ENCODE measurements around the gene SENP8. TPM values are rescaled to one million over a fixed set of nuclear protein-coding genes. Genes with fewer than 3 reads are reported as not detected.

The SENP8 gene
- total RNA-seq, 1 experiment from 2014 or later = 3.4 TPM

DNA sequence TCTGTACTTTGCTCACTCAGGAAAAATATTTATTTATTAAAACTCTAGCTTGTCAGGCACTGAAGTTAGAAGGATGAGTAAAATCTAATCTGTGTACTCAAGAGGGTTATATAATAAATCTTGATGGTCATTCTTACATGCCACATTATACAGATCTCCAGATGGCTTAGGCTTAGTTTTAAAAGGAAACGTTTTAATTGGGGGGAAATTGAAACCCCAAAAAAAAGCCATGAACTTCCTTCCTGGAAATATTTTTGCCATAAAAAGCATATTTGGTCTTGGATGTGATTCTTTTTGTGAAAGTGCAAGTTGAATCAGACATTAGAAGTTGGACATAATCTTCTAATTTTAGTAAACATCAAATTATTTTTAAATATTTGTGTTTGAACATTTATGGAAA, 6.0 kb downstream of the SENP8 start:
- no peaks in the 10 kb centered on the region for H3K9me3 Mint-ChIP-seq (ENCODE audit: unreplicated experiment)
- no peak overlapping the region for H3K4me3 ChIP-seq (ENCODE audit: low read depth, low read length)
- no peak for TF ChIP-seq CTCF (IDR thresholded peaks at IDR 0.05; ENCODE audit: insufficient read depth in 1 of 2, low read depth in 1 of 2, low read length in 1 of 2, severe bottlenecking in 1 of 2, unreplicated experiment in 1 of 2)
- H3K4me1 Mint-ChIP-seq (ENCODE audit: low read depth, unreplicated experiment) = peaks cover 7% of the 10 kb centered on the region
- H3K36me3 ChIP-seq (ENCODE audit: control insufficient read depth, insufficient read depth, low read length) = no peaks in the 10 kb centered on the region
- no peak for DNase-seq
- no peaks in the 10 kb centered on the region for H3K9me3 ChIP-seq
- H3K27ac Mint-ChIP-seq (ENCODE audit: unreplicated experiment) = no peak overlapping the region
- peaks cover 10% of the 10 kb centered on the region for H3K4me1 ChIP-seq
- intact Hi-C loops (cut with micrococcal nuclease; ENCODE audit: unreplicated experiment) = no loop called here
- no peaks in the 10 kb centered on the region for H3K27me3 Mint-ChIP-seq (ENCODE audit: insufficient read depth, unreplicated experiment)
- H3K4me3 Mint-ChIP-seq (ENCODE audit: unreplicated experiment) = no peak overlapping the region
- POLR2A ChIA-PET = no interaction called here
- CTCF ChIA-PET = no interaction called here
- BruUV-seq (replicated peaks) = no TSS peak
- H3K36me3 Mint-ChIP-seq (ENCODE audit: insufficient read depth, unreplicated experiment) = peaks cover 4% of the 10 kb centered on the region
- no peaks in the 10 kb centered on the region for H3K27me3 ChIP-seq (replicated peaks; ENCODE audit: control insufficient read depth, insufficient read depth, low read length)

GRCh38 chr15:72127724-72128322, 9.6 kb downstream of the SENP8 start:
- Histone ChIP-seq H3K9me3 (no peaks in the 10 kb centered on the region), H3K4me3 (ENCODE audit: low read depth, low read length) (no peak overlapping the region), H3K36me3 (ENCODE audit: control insufficient read depth, insufficient read depth, low read length) (no peaks in the 10 kb centered on the region), H3K27me3 (replicated peaks; ENCODE audit: control insufficient read depth, insufficient read depth, low read length) (no peaks in the 10 kb centered on the region), H3K4me1 (0 out of 2 replicates have a peak, but pooled peaks cover 4% of the 10 kb centered on the region)
- no peak for DNase-seq
- intact Hi-C loops (cut with micrococcal nuclease; ENCODE audit: unreplicated experiment) = no loop called here
- Mint-ChIP-seq H3K9me3 (ENCODE audit: unreplicated experiment) (no peaks in the 10 kb centered on the region), H3K27ac (ENCODE audit: unreplicated experiment) (no peak overlapping the region), H3K36me3 (ENCODE audit: insufficient read depth, unreplicated experiment) (no peaks in the 10 kb centered on the region), H3K4me3 (ENCODE audit: unreplicated experiment) (no peak overlapping the region), H3K4me1 (ENCODE audit: low read depth, unreplicated experiment) (no peaks in the 10 kb centered on the region), H3K27me3 (ENCODE audit: insufficient read depth, unreplicated experiment) (no peaks in the 10 kb centered on the region)
- no TSS peak for BruUV-seq (replicated peaks)
- no peak for TF ChIP-seq CTCF (IDR thresholded peaks at IDR 0.05; ENCODE audit: insufficient read depth in 1 of 2, low read depth in 1 of 2, low read length in 1 of 2, severe bottlenecking in 1 of 2, unreplicated experiment in 1 of 2)
- ChIA-PET POLR2A (no interaction called here), CTCF (no interaction called here)

DNA sequence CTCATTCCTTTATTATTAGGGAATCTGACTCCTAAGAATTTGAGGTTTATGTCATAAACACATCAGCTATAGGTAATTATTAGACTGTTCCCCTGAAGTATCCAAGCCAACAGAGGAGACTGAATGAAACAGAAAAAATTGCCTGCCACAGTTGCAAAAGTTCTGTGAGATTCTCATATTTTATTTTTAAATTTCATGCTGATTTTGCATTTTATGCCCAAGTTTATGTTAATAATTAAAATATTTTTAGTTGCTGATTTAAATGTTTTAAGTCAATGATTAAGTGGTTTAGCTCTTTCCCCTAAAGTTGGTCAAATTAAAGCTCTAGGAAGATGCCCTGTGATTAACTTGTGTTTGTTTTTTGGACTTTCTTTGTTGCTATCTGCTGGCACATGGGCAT, 10.2 kb downstream of the SENP8 start:
- ChIA-PET POLR2A (no interaction called here), CTCF (no interaction called here)
- no TSS peak for BruUV-seq (replicated peaks)
- no peaks in the 10 kb centered on the region for H3K9me3 ChIP-seq
- H3K36me3 Mint-ChIP-seq (ENCODE audit: insufficient read depth, unreplicated experiment) = no peaks in the 10 kb centered on the region
- H3K27ac Mint-ChIP-seq (ENCODE audit: unreplicated experiment) = no peak overlapping the region
- H3K4me1 ChIP-seq = 0 out of 2 replicates have a peak, but pooled peaks cover 4% of the 10 kb centered on the region
- H3K4me3 Mint-ChIP-seq (ENCODE audit: unreplicated experiment) = no peak overlapping the region
- H3K27me3 ChIP-seq (replicated peaks; ENCODE audit: control insufficient read depth, insufficient read depth, low read length) = no peaks in the 10 kb centered on the region
- no peak for DNase-seq
- TF ChIP-seq CTCF (IDR thresholded peaks at IDR 0.05; ENCODE audit: insufficient read depth in 1 of 2, low read depth in 1 of 2, low read length in 1 of 2, severe bottlenecking in 1 of 2, unreplicated experiment in 1 of 2) = no peak
- no peaks in the 10 kb centered on the region for H3K9me3 Mint-ChIP-seq (ENCODE audit: unreplicated experiment)
- H3K4me3 ChIP-seq (ENCODE audit: low read depth, low read length) = no peak overlapping the region
- intact Hi-C loops (cut with micrococcal nuclease; ENCODE audit: unreplicated experiment) = no loop called here
- H3K27me3 Mint-ChIP-seq (ENCODE audit: insufficient read depth, unreplicated experiment) = no peaks in the 10 kb centered on the region
- H3K4me1 Mint-ChIP-seq (ENCODE audit: low read depth, unreplicated experiment) = no peaks in the 10 kb centered on the region
- no peaks in the 10 kb centered on the region for H3K36me3 ChIP-seq (ENCODE audit: control insufficient read depth, insufficient read depth, low read length)

Data from Caco-2 (cell line).